Uterus (tissue), 4 donors: ENCODE results near the gene TCF19. TPM values are rescaled to one million over a fixed set of nuclear protein-coding genes. Genes with fewer than 3 reads are reported as not detected.

ENCODE experiments used
- DNase-seq, 2 donors: peaks; one replicate each; pipeline ENCODE4 v3.0.0-alpha.2; 2019 to 2020
- H3K27ac ChIP-seq, 2 donors: fragments of 200-600 bp; sonication (generic); 1 replicate in 1 of 2; 2 replicates in 1 of 2; pipeline ENCODE4 v1.5.1; 2016 to 2018
- H3K27me3 ChIP-seq, 2 donors: fragments of 200-600 bp; sonication (generic); one replicate each; pipeline ENCODE4 v1.5.1; 2018 to 2019; ENCODE audit warnings: control low read depth in 1 of 2
- H3K36me3 ChIP-seq, 2 donors: fragments of 200-600 bp; sonication (generic); one replicate each; pipeline ENCODE4 v1.5.1; 2019; ENCODE audit warnings: control low read depth in 1 of 2
- H3K4me1 ChIP-seq, 2 donors: fragments of 200-600 bp; sonication (generic); one replicate each; pipeline ENCODE4 v1.5.1; 2018 to 2019; ENCODE audit warnings: control low read depth in 1 of 2
- H3K4me3 ChIP-seq, 2 donors: fragments of 200-600 bp; sonication (generic); 1 replicate in 1 of 2; 2 replicates in 1 of 2; pipeline ENCODE4 v1.5.1; 2018 to 2019; ENCODE audit warnings: mild to moderate bottlenecking in 1 of 2
- H3K9me3 ChIP-seq, 2 donors: fragments of 200-600 bp; sonication (generic); one replicate each; pipeline ENCODE4 v1.5.1; 2019; ENCODE audit warnings: control low read depth in 1 of 2
- CTCF ChIP-seq, 4 experiments: fragments of 200-600 bp in 2 of 4; fragments of 450-650 bp in 2 of 4; sonication (generic) in 2 of 4; IDR thresholded peaks; one replicate each; pipeline ENCODE4 v1.5.1; 2016 to 2019; ENCODE audit warnings: antibody characterized with exemption in 4 of 4, mild to moderate bottlenecking in 2 of 4, moderate library complexity in 1 of 4
- POLR2A ChIP-seq, 2 donors: fragments of 450-650 bp; IDR thresholded peaks; one replicate each; pipeline ENCODE4 v1.6.1; 2016; ENCODE audit warnings: antibody characterized with exemption in 2 of 2, mild to moderate bottlenecking in 1 of 2, moderate library complexity in 1 of 2
- intact Hi-C: fragments of 100-400 bp; cut with DNase I; formaldehyde crosslinking; loops from one replicate; pipeline ENCODE4 v1.15.1; 2023; ENCODE audit warnings: low total_unique reads
- total RNA-seq, 4 donors: library from RNA; depleted of rRNA in 3 of 4; stranded (reverse); fragments of >200 nt in 3 of 4; gene quantifications; one replicate each; pipeline versions ENCODE4 v1.1.0 to v1.2.4, GENCODE V29; 2014 to 2023
- donor health status: DM: yes; HTN: yes; CAD: no.

The TCF19 gene
- total RNA-seq, 4 donors from 2014 or later, result 3.6 to 22.3 (median 12.6) TPM

GRCh38 chr6:31175971-31176370 lies 17.6 kb downstream of the TCF19 start:
- H3K27ac ChIP-seq, result no peak overlapping the region
- no peaks in the 10 kb centered on the region for H3K9me3 ChIP-seq
- no peak for DNase-seq
- H3K27me3 ChIP-seq, result no peaks in the 10 kb centered on the region
- H3K4me3 ChIP-seq, result no peak overlapping the region
- intact Hi-C loops, result no loop called here
- no peaks in the 10 kb centered on the region for H3K4me1 ChIP-seq
- H3K36me3 ChIP-seq, result no peaks in the 10 kb centered on the region
- TF ChIP-seq CTCF (IDR thresholded peaks at IDR 0.05) (no peak), POLR2A (IDR thresholded peaks at IDR 0.05) (no peak)

GRCh38 chr6:31178143-31179041 lies 20.0 kb downstream of the TCF19 start:
- H3K27me3 ChIP-seq, result no peaks in the 10 kb centered on the region
- H3K4me3 ChIP-seq, result no peak overlapping the region

GRCh38 chr6:31179042-31179386 lies 20.6 kb downstream of the TCF19 start:
- H3K27ac ChIP-seq, result no peak overlapping the region
- no peak for DNase-seq
- no peak overlapping the region for H3K4me3 ChIP-seq
- no peaks in the 10 kb centered on the region for H3K9me3 ChIP-seq
- H3K27me3 ChIP-seq, result no peaks in the 10 kb centered on the region
- intact Hi-C loops, result no loop called here
- no peak for TF ChIP-seq POLR2A (IDR thresholded peaks at IDR 0.05)
- no peak for TF ChIP-seq CTCF (IDR thresholded peaks at IDR 0.05)
- H3K36me3 ChIP-seq, result no peaks in the 10 kb centered on the region
- H3K4me1 ChIP-seq, result no peaks in the 10 kb centered on the region

More at GRCh38 chr6:31178143-31179041, 20.0 kb downstream of the TCF19 start:
- no peak for DNase-seq
- Histone ChIP-seq H3K9me3 (no peaks in the 10 kb centered on the region), H3K36me3 (no peaks in the 10 kb centered on the region), H3K27ac (no peak overlapping the region), H3K4me1 (no peaks in the 10 kb centered on the region)
- intact Hi-C loops, result no loop called here
- no peak for TF ChIP-seq CTCF (IDR thresholded peaks at IDR 0.05)
- TF ChIP-seq POLR2A (IDR thresholded peaks at IDR 0.05), result no peak

GRCh38 chr6:31179896-31180295 lies 21.5 kb downstream of the TCF19 start:
- no peak overlapping the region for H3K4me3 ChIP-seq
- DNase-seq, result no peak

More at GRCh38 chr6:31179896-31180295, 21.5 kb downstream of the TCF19 start:
- Histone ChIP-seq H3K4me1 (no peaks in the 10 kb centered on the region), H3K27me3 (no peaks in the 10 kb centered on the region), H3K9me3 (no peaks in the 10 kb centered on the region), H3K36me3 (no peaks in the 10 kb centered on the region), H3K27ac (no peak overlapping the region)
- TF ChIP-seq POLR2A (IDR thresholded peaks at IDR 0.05) (no peak), CTCF (IDR thresholded peaks at IDR 0.05) (no peak)
- intact Hi-C loops, result no loop called here
